Measurements from ENCODE around the gene MCM3AP. TPM values are rescaled to one million over a fixed set of nuclear protein-coding genes. Genes with fewer than 3 reads are reported as not detected.

MCM3AP gene
- total and polyA plus RNA-seq, 2 experiments from 2014 or later, result 30.9 to 56.1 TPM

- H3K36me3 ChIP-seq (ENCODE audit: low read depth), result peaks cover 80% of the 10 kb centered on the region
- H3K9ac ChIP-seq, result no peak overlapping the region
- H3K27me3 ChIP-seq (replicated peaks; ENCODE audit: insufficient read depth), result no peaks in the 10 kb centered on the region
- H4K20me1 ChIP-seq (ENCODE audit: insufficient read depth), result no peaks in the 10 kb centered on the region; the same call in 1 of the 2 replicates
- no peak overlapping the region for H2AFZ ChIP-seq
- peaks cover 48% of the 10 kb centered on the region for H3K79me2 ChIP-seq (ENCODE audit: insufficient read depth)
- H3K4me2 ChIP-seq (ENCODE audit: unreplicated experiment), result no peak overlapping the region
- TF ChIP-seq EZH2phosphoT487 (IDR thresholded peaks at IDR 0.05; ENCODE audit: insufficient read depth, low read depth) (no peak), EZH2 (IDR thresholded peaks at IDR 0.05; ENCODE audit: insufficient read depth, poor library complexity, severe bottlenecking) (no peak)
- no peak overlapping the region for H3K27ac ChIP-seq
- H3K4me1 ChIP-seq (ENCODE audit: insufficient read depth), result no peaks in the 10 kb centered on the region
- no peak overlapping the region for H3K4me3 ChIP-seq
- WGBS, 2 experiments (ENCODE audit: low coverage in 1 of 2, low lambda C conversion rate in 2 of 2, missing lambda C conversion rate in 2 of 2), result 96% methylated on average over 14 of the region's 14 CpGs
- H3K9me2 ChIP-seq (ENCODE audit: insufficient read depth), result no peaks in the 10 kb centered on the region
- in situ Hi-C loops (cut with MboI), result no loop called here
- no peak for DNase-seq
- no peaks in the 10 kb centered on the region for H3K9me3 ChIP-seq (ENCODE audit: low read depth)
- H3F3A ChIP-seq (ENCODE audit: insufficient read depth), result no peaks in the 10 kb centered on the region; the same call in 1 of the 2 replicates
Measured at GRCh38 chr21:46273341-46273740, 12.1 kb downstream of the MCM3AP start.

GRCh38 chr21:46269466-46269865 is 15.9 kb downstream of the MCM3AP start:
- Histone ChIP-seq H3K27me3 (replicated peaks; ENCODE audit: insufficient read depth) (no peaks in the 10 kb centered on the region), H3K4me2 (ENCODE audit: unreplicated experiment) (no peak overlapping the region), H3K79me2 (ENCODE audit: insufficient read depth) (0 out of 2 replicates have a peak, but pooled peaks cover 11% of the 10 kb centered on the region), H3K9me2 (ENCODE audit: insufficient read depth) (no peaks in the 10 kb centered on the region), H3F3A (ENCODE audit: insufficient read depth) (no peaks in the 10 kb centered on the region; the same call in 1 of the 2 replicates), H3K36me3 (ENCODE audit: low read depth) (peaks cover 59% of the 10 kb centered on the region), H3K4me3 (no peak overlapping the region), H2AFZ (no peak overlapping the region), H3K27ac (no peak overlapping the region), H3K4me1 (ENCODE audit: insufficient read depth) (no peaks in the 10 kb centered on the region), H4K20me1 (ENCODE audit: insufficient read depth) (no peaks in the 10 kb centered on the region), H3K9me3 (ENCODE audit: low read depth) (no peaks in the 10 kb centered on the region), H3K9ac (no peak overlapping the region)
- TF ChIP-seq EZH2phosphoT487 (IDR thresholded peaks at IDR 0.05; ENCODE audit: insufficient read depth, low read depth) (no peak), EZH2 (IDR thresholded peaks at IDR 0.05; ENCODE audit: insufficient read depth, poor library complexity, severe bottlenecking) (no peak)
- DNase-seq, result no peak
- in situ Hi-C loops (cut with MboI), result no loop called here
- WGBS, 2 experiments (ENCODE audit: low coverage in 1 of 2, low lambda C conversion rate in 2 of 2, missing lambda C conversion rate in 2 of 2), result 93 to 95% methylated on average over 10 of the region's 10 CpGs

- no peak overlapping the region for H3K9ac ChIP-seq
- no peak overlapping the region for H3K27ac ChIP-seq
- no peak overlapping the region for H3K4me2 ChIP-seq (ENCODE audit: unreplicated experiment)
- peaks cover 49% of the 10 kb centered on the region for H3K36me3 ChIP-seq (ENCODE audit: low read depth)
- H3K4me3 ChIP-seq, result no peak overlapping the region
- in situ Hi-C loops (cut with MboI), result no loop called here
- no peaks in the 10 kb centered on the region for H4K20me1 ChIP-seq (ENCODE audit: insufficient read depth)
- H3K79me2 ChIP-seq (ENCODE audit: insufficient read depth), result 0 out of 2 replicates have a peak, but pooled peaks cover 8% of the 10 kb centered on the region
- H2AFZ ChIP-seq, result no peak overlapping the region
- WGBS, 2 experiments (ENCODE audit: low coverage in 1 of 2, low lambda C conversion rate in 2 of 2, missing lambda C conversion rate in 2 of 2), result 94 to 95% methylated on average over 11 to 13 of the region's 13 CpGs
- H3K4me1 ChIP-seq (ENCODE audit: insufficient read depth), result no peaks in the 10 kb centered on the region
- H3K27me3 ChIP-seq (replicated peaks; ENCODE audit: insufficient read depth), result no peaks in the 10 kb centered on the region
- no peaks in the 10 kb centered on the region for H3K9me2 ChIP-seq (ENCODE audit: insufficient read depth)
- DNase-seq, result no peak
- H3F3A ChIP-seq (ENCODE audit: insufficient read depth), result no peaks in the 10 kb centered on the region; the same call in 1 of the 2 replicates
- no peak for TF ChIP-seq EZH2phosphoT487 (IDR thresholded peaks at IDR 0.05; ENCODE audit: insufficient read depth, low read depth)
- no peak for TF ChIP-seq EZH2 (IDR thresholded peaks at IDR 0.05; ENCODE audit: insufficient read depth, poor library complexity, severe bottlenecking)
- H3K9me3 ChIP-seq (ENCODE audit: low read depth), result no peaks in the 10 kb centered on the region
Measured at GRCh38 chr21:46268371-46268770, 17.0 kb downstream of the MCM3AP start.

GRCh38 chr21:46266946-46267345 is 18.5 kb downstream of the MCM3AP start:
- no peaks in the 10 kb centered on the region for H3K4me1 ChIP-seq (ENCODE audit: insufficient read depth)
- H3K27ac ChIP-seq, result no peak overlapping the region
- H3K4me2 ChIP-seq (ENCODE audit: unreplicated experiment), result no peak overlapping the region
- no peaks in the 10 kb centered on the region for H3K9me2 ChIP-seq (ENCODE audit: insufficient read depth)
- no peak overlapping the region for H3K9ac ChIP-seq
- 0 out of 2 replicates have a peak, but pooled peaks cover 4% of the 10 kb centered on the region for H3K79me2 ChIP-seq (ENCODE audit: insufficient read depth)
- H4K20me1 ChIP-seq (ENCODE audit: insufficient read depth), result no peaks in the 10 kb centered on the region
- peaks cover 41% of the 10 kb centered on the region; the same call in 1 of the 2 replicates for H3K36me3 ChIP-seq (ENCODE audit: low read depth)
- in situ Hi-C loops (cut with MboI), result no loop called here
- no peaks in the 10 kb centered on the region; the same call in 1 of the 2 replicates for H3F3A ChIP-seq (ENCODE audit: insufficient read depth)
- H3K4me3 ChIP-seq, result no peak overlapping the region
- no peaks in the 10 kb centered on the region for H3K9me3 ChIP-seq (ENCODE audit: low read depth)
- H2AFZ ChIP-seq, result no peak overlapping the region
- H3K27me3 ChIP-seq (replicated peaks; ENCODE audit: insufficient read depth), result no peaks in the 10 kb centered on the region
- TF ChIP-seq EZH2phosphoT487 (IDR thresholded peaks at IDR 0.05; ENCODE audit: insufficient read depth, low read depth) (no peak), EZH2 (IDR thresholded peaks at IDR 0.05; ENCODE audit: insufficient read depth, poor library complexity, severe bottlenecking) (no peak)
- WGBS, 2 experiments (ENCODE audit: low coverage in 1 of 2, low lambda C conversion rate in 2 of 2, missing lambda C conversion rate in 2 of 2), result 93 to 95% methylated on average over 19 of the region's 19 CpGs
- no peak for DNase-seq
